Panc1 (cell line): Measurements from ENCODE around the gene AGBL3. TPM values are rescaled to one million over a fixed set of nuclear protein-coding genes. Genes with fewer than 3 reads are reported as not detected.

Experiments used
- ATAC-seq: fragments of 200-7000 bp; cut with Tn5 transposase; 2 replicates; pipeline ENCODE4 v1.9.1; 2020; ENCODE audit warnings: mild to moderate bottlenecking, moderate library complexity
- BruUV-seq: library from RNA; stranded (reverse); fragments of 400-500 nt; replicated peaks from 2 replicates; lab custom pipeline; 2021; lab: Mats Ljungman, UMichigan
- CTCF ChIA-PET: fragments of 300-600 bp; sonication (Branson Sonifier 250); formaldehyde crosslinking; loops from one replicate; lab custom pipeline; 2022; ENCODE audit warnings: antibody characterized with exemption; lab: Charles Lee
- POLR2A ChIA-PET: fragments of 300-600 bp; sonication (Branson Sonifier 250); formaldehyde crosslinking; loops from one replicate; lab custom pipeline; 2022; ENCODE audit warnings: antibody characterized with exemption; lab: Charles Lee
- DNase-seq: peaks from one replicate; pipeline ENCODE4 v3.0.0-alpha.2; 2010; ENCODE audit warnings: low read depth, low spot score
- H3K27ac ChIP-seq: 2 replicates; pipeline ENCODE4 v1.5.1; 2011; ENCODE audit warnings: mild to moderate bottlenecking, low read length, inconsistent platforms
- H3K27me3 ChIP-seq: fragments of 200-500 bp; sonication (Bioruptor generic); 2 replicates; pipeline ENCODE4 v1.6.0; 2014; ENCODE audit warnings: low read length, inconsistent platforms; ENCODE audit not compliant: control insufficient read depth, insufficient read depth
- H3K36me3 ChIP-seq: fragments of 200-500 bp; sonication (Bioruptor generic); 2 replicates; pipeline ENCODE4 v1.5.1; 2014; ENCODE audit warnings: inconsistent platforms, mild to moderate bottlenecking, low read length, moderate library complexity; ENCODE audit not compliant: control insufficient read depth, insufficient read depth
- H3K4me1 ChIP-seq: 2 replicates; pipeline ENCODE4 v1.5.1; 2011; ENCODE audit warnings: inconsistent platforms, mild to moderate bottlenecking, low read length, moderate library complexity; ENCODE audit not compliant: control insufficient read depth, insufficient read depth
- H3K4me3 ChIP-seq, 2 experiments: 2 replicates each; pipeline ENCODE4 v1.5.1; 2011 to 2012; ENCODE audit warnings: low read depth in 2 of 2, low read length in 2 of 2, mild to moderate bottlenecking in 2 of 2, inconsistent platforms in 1 of 2, moderate library complexity in 1 of 2
- H3K9me3 ChIP-seq: fragments of 200-500 bp; sonication (Bioruptor generic); 2 replicates; pipeline ENCODE4 v1.5.1; 2014; ENCODE audit warnings: low read depth, mild to moderate bottlenecking, inconsistent platforms, low read length, moderate library complexity; ENCODE audit not compliant: control insufficient read depth, insufficient read depth
- CTCF ChIP-seq: fragments of 450-650 bp; IDR thresholded peaks from 2 replicates; pipeline ENCODE4 v1.5.1; 2017; ENCODE audit warnings: mild to moderate bottlenecking
- SIN3A ChIP-seq: IDR thresholded peaks from 2 replicates; pipeline ENCODE4 v1.6.1; 2012; ENCODE audit warnings: low read depth, mild to moderate bottlenecking, low read length, moderate library complexity, borderline replicate concordance; ENCODE audit not compliant: insufficient read depth
- in situ Hi-C: cut with HindIII; loops from 2 replicates; pipeline ENCODE4 v1.10.0; 2016; ENCODE audit warnings: low sequenced_read_pairs, low pct_unique_long_range_greater_than_20kb
- intact Hi-C: fragments of 100-400 bp; cut with micrococcal nuclease; formaldehyde crosslinking; loops from one replicate; pipeline ENCODE4 v1.10.0; 2022; ENCODE audit not compliant: unreplicated experiment
- total RNA-seq: library from RNA; stranded (reverse); gene quantifications from one replicate; pipeline ENCODE4 v1.2.1, GENCODE V29; 2021; ENCODE audit not compliant: unreplicated experiment

Gene AGBL3
- total RNA-seq, 1 experiment from 2014 or later, result 2.5 TPM

GRCh38 chr7:135184254-135184841, 198.0 kb downstream of the AGBL3 start:
- Histone ChIP-seq H3K4me3 (no peak overlapping the region), H3K9me3 (peaks cover 17% of the 10 kb centered on the region; the same call in 1 of the 2 replicates), H3K27ac (no peak overlapping the region), H3K4me1 (no peaks in the 10 kb centered on the region), H3K36me3 (no peaks in the 10 kb centered on the region), H3K27me3 (no peaks in the 10 kb centered on the region)
- POLR2A ChIA-PET, result no interaction called here
- no peak for DNase-seq
- CTCF ChIA-PET, result no interaction called here
- intact Hi-C loops, result no loop called here
- no TSS peak for BruUV-seq
- TF ChIP-seq SIN3A (no peak), CTCF (no peak)
- in situ Hi-C loops, result no loop called here
- no peak for ATAC-seq

Other genes with a start within 250 kb of the AGBL3 start
- gene CALD1, start 206.9 kb upstream of the AGBL3 start, total RNA-seq, result 9.2 TPM
- 3.2 TPM for gene TMEM140, start 161.6 kb downstream of the AGBL3 start, total RNA-seq
- gene CYREN, start 184.2 kb downstream of the AGBL3 start, total RNA-seq, result 49.6 TPM
- gene WDR91, start 225.0 kb downstream of the AGBL3 start, total RNA-seq, result 8.8 TPM
- not detected for gene STRA8, start 247.3 kb downstream of the AGBL3 start, total RNA-seq